NK-92 (cell line): ENCODE measurements around the gene RARA.

Experiments
- DNase-seq: peaks from one replicate; lab custom pipeline; 2025; ENCODE audit not compliant: unreplicated experiment; lab: John Stamatoyannopoulos, UW

RARA gene

GRCh38 chr17:40327735-40328385 lies 18.9 kb downstream of the RARA start:
- no peak for DNase-seq

- DNase-seq, result no peak
Observed at GRCh38 chr17:40328386-40328766, 19.4 kb downstream of the RARA start.

- DNase-seq, result no peak
Observed at GRCh38 chr17:40329839-40330794, 21.1 kb downstream of the RARA start.

GRCh38 chr17:40330850-40331470 lies 22.0 kb downstream of the RARA start:
- no peak for DNase-seq

GRCh38 chr17:40331743-40332641 lies 23.0 kb downstream of the RARA start:
- no peak for DNase-seq

- DNase-seq, result no peak
Observed at GRCh38 chr17:40333781-40334448, 24.9 kb downstream of the RARA start.

GRCh38 chr17:40335620-40336019 lies 26.6 kb downstream of the RARA start:
- no peak for DNase-seq

- no peak for DNase-seq
Observed at GRCh38 chr17:40337351-40337750, 28.4 kb downstream of the RARA start.

- no peak for DNase-seq
Observed at GRCh38 chr17:40338058-40338457, 29.1 kb downstream of the RARA start.

GRCh38 chr17:40338941-40339649 lies 30.1 kb downstream of the RARA start:
- no peak for DNase-seq

- DNase-seq, result no peak
Observed at GRCh38 chr17:40340327-40340726, 31.3 kb downstream of the RARA start.

GRCh38 chr17:40340880-40341807 lies 32.2 kb downstream of the RARA start:
- DNase-seq, result no peak

GRCh38 chr17:40341808-40342503 lies 33.0 kb downstream of the RARA start:
- no peak for DNase-seq

- DNase-seq, result no peak
Observed at GRCh38 chr17:40342504-40343218, 33.7 kb downstream of the RARA start.

- DNase-seq, result no peak
Observed at GRCh38 chr17:40343219-40344119, 34.5 kb downstream of the RARA start.

GRCh38 chr17:40344421-40345160 lies 35.6 kb downstream of the RARA start:
- DNase-seq, result no peak
